Gastrocnemius medialis (tissue), 4 donors: ENCODE results near the gene LGI1.

Experiments
- POLR2A ChIP-seq, 2 donors: fragments of 450-650 bp; IDR thresholded peaks; one replicate each; pipeline ENCODE4 v1.6.1; 2017; ENCODE audit warnings: antibody characterized with exemption in 2 of 2, mild to moderate bottlenecking in 2 of 2, moderate library complexity in 2 of 2
- TF ChIP-seq, protein P1 (sequence below), 5 experiments: fragments of 450-650 bp in 3 of 5; fragments of 200-600 bp in 2 of 5; sonication (generic) in 2 of 5; IDR thresholded peaks in 4 of 5; conservative IDR thresholded peaks in 1 of 5; 1 replicate in 4 of 5; 2 replicates in 1 of 5; pipeline ENCODE4 v1.5.1; 2016 to 2019; ENCODE audit warnings: antibody characterized with exemption in 5 of 5, mild to moderate bottlenecking in 3 of 5, moderate library complexity in 3 of 5

- TF ChIP-seq, protein P1, sequence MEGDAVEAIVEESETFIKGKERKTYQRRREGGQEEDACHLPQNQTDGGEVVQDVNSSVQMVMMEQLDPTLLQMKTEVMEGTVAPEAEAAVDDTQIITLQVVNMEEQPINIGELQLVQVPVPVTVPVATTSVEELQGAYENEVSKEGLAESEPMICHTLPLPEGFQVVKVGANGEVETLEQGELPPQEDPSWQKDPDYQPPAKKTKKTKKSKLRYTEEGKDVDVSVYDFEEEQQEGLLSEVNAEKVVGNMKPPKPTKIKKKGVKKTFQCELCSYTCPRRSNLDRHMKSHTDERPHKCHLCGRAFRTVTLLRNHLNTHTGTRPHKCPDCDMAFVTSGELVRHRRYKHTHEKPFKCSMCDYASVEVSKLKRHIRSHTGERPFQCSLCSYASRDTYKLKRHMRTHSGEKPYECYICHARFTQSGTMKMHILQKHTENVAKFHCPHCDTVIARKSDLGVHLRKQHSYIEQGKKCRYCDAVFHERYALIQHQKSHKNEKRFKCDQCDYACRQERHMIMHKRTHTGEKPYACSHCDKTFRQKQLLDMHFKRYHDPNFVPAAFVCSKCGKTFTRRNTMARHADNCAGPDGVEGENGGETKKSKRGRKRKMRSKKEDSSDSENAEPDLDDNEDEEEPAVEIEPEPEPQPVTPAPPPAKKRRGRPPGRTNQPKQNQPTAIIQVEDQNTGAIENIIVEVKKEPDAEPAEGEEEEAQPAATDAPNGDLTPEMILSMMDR (IDR thresholded peaks at IDR 0.05 in 4 of 5, conservative IDR thresholded peaks at IDR 0.05 in 1 of 5): no peak
- TF ChIP-seq POLR2A (IDR thresholded peaks at IDR 0.05): no peak
Measured at GRCh38 chr10:93837822-93838221, 80.1 kb downstream of the LGI1 start.
